GM23338 (cell line): Measurements from ENCODE around the gene PTN. TPM values are rescaled to one million over a fixed set of nuclear protein-coding genes. Genes with fewer than 3 reads are reported as not detected.

Experiments used
- ATAC-seq: fragments of 200-7000 bp; cut with Tn5 transposase; 3 replicates; pipeline ENCODE4 v1.9.1; 2020
- DNase-seq: peaks from one replicate; pipeline ENCODE4 v3.0.0-alpha.2; 2015; ENCODE audit warnings: low spot score
- H2AFZ ChIP-seq: fragments of 200-600 bp; sonication (generic); 2 replicates; pipeline ENCODE4 v1.8.0; 2016; ENCODE audit warnings: antibody characterized with exemption, mild to moderate bottlenecking, moderate library complexity
- H3F3A ChIP-seq: fragments of 200-600 bp; sonication (generic); replicated peaks from 2 replicates; pipeline ENCODE4 v1.8.0; 2017; ENCODE audit warnings: antibody characterized with exemption, mixed run types, low read depth
- H3K27ac ChIP-seq: fragments of 200-600 bp; sonication (generic); 2 replicates; pipeline ENCODE4 v1.6.1; 2016; ENCODE audit warnings: low read depth
- H3K27me3 ChIP-seq: fragments of 200-600 bp; sonication (generic); 2 replicates; pipeline ENCODE4 v1.8.0; 2016; ENCODE audit warnings: mild to moderate bottlenecking, mixed run types, moderate library complexity; ENCODE audit not compliant: insufficient read depth
- H3K36me3 ChIP-seq: fragments of 200-600 bp; sonication (generic); 2 replicates; pipeline ENCODE4 v1.8.0; 2016; ENCODE audit warnings: mild to moderate bottlenecking; ENCODE audit not compliant: insufficient read depth
- H3K4me1 ChIP-seq: fragments of 200-600 bp; sonication (generic); 2 replicates; pipeline ENCODE4 v1.8.0; 2016; ENCODE audit warnings: mild to moderate bottlenecking, moderate library complexity; ENCODE audit not compliant: insufficient read depth
- H3K4me2 ChIP-seq: fragments of 200-600 bp; sonication (generic); 2 replicates; pipeline ENCODE4 v1.7.1; 2017; ENCODE audit warnings: mixed run types
- H3K4me3 ChIP-seq: fragments of 200-600 bp; sonication (generic); 2 replicates; pipeline ENCODE4 v1.6.1; 2016; ENCODE audit warnings: mixed run types
- H3K79me2 ChIP-seq: fragments of 200-600 bp; sonication (generic); replicated peaks from 2 replicates; pipeline ENCODE4 v1.8.0; 2017; ENCODE audit warnings: mild to moderate bottlenecking; ENCODE audit not compliant: insufficient read depth
- H3K9me2 ChIP-seq: fragments of 200-600 bp; sonication (generic); 2 replicates; pipeline ENCODE4 v1.8.0; 2017; ENCODE audit not compliant: insufficient read depth
- H4K20me1 ChIP-seq: fragments of 200-600 bp; sonication (generic); replicated peaks from 2 replicates; pipeline ENCODE4 v1.8.0; 2017; ENCODE audit warnings: mild to moderate bottlenecking; ENCODE audit not compliant: insufficient read depth
- H3K27ac Mint-ChIP-seq: 2 replicates; pipeline ENCODE4 v1.8.0; 2020; ENCODE audit warnings: inconsistent platforms, mild to moderate bottlenecking, moderate library complexity, mixed read lengths
- H3K27me3 Mint-ChIP-seq: 3 replicates; pipeline ENCODE4 v1.8.0; 2022; ENCODE audit warnings: low read depth, mild to moderate bottlenecking, moderate library complexity, mixed read lengths, inconsistent platforms; ENCODE audit not compliant: insufficient read depth, poor library complexity
- H3K36me3 Mint-ChIP-seq: 3 replicates; pipeline ENCODE4 v1.8.0; 2021; ENCODE audit warnings: low read depth, mild to moderate bottlenecking, inconsistent platforms, moderate library complexity, mixed read lengths
- H3K4me1 Mint-ChIP-seq: 3 replicates; pipeline ENCODE4 v1.8.0; 2020; ENCODE audit warnings: mild to moderate bottlenecking, inconsistent platforms, mixed read lengths
- H3K4me3 Mint-ChIP-seq: 3 replicates; pipeline ENCODE4 v1.8.0; 2021; ENCODE audit warnings: moderate library complexity, mild to moderate bottlenecking, inconsistent platforms, mixed read lengths
- H3K9me3 Mint-ChIP-seq: 3 replicates; pipeline ENCODE4 v1.8.0; 2020; ENCODE audit warnings: moderate library complexity, mild to moderate bottlenecking, inconsistent platforms, mixed read lengths
- CREB1 ChIP-seq: fragments of 250-450 bp; sonication (Bioruptor Pico); IDR thresholded peaks from 2 replicates; pipeline ENCODE4 v1.5.0; 2020; ENCODE audit warnings: low read depth, mild to moderate bottlenecking, moderate library complexity
- EZH2 ChIP-seq: fragments of 200-600 bp; sonication (generic); IDR thresholded peaks from one replicate; pipeline ENCODE4 v1.8.0; 2017; ENCODE audit warnings: antibody characterized with exemption, mild to moderate bottlenecking, low read depth; ENCODE audit not compliant: unreplicated experiment
- EZH2phosphoT487 ChIP-seq: fragments of 200-600 bp; sonication (generic); IDR thresholded peaks from one replicate; pipeline ENCODE4 v1.8.1; 2018; ENCODE audit warnings: antibody characterized with exemption; ENCODE audit not compliant: unreplicated experiment
- JUNB ChIP-seq: IDR thresholded peaks from one replicate; pipeline ENCODE4 v1.6.1; 2016; ENCODE audit warnings: antibody characterized with exemption; ENCODE audit not compliant: unreplicated experiment
- NANOG ChIP-seq: IDR thresholded peaks from 2 replicates; pipeline ENCODE4 v1.6.1; 2016; ENCODE audit warnings: antibody characterized with exemption, borderline replicate concordance
- POLR2AphosphoS5 ChIP-seq: IDR thresholded peaks from 2 replicates; pipeline ENCODE4 v1.6.1; 2016; ENCODE audit warnings: antibody characterized with exemption, low read depth
- ZNF114 ChIP-seq: fragments of 250-450 bp; sonication (Bioruptor Pico); IDR thresholded peaks from 2 replicates; pipeline ENCODE4 v1.5.0; 2020; ENCODE audit warnings: mild to moderate bottlenecking, moderate library complexity
- polyA plus RNA-seq: library from polyadenylated mRNA; unstranded; fragments of >200 nt; fragmentation: Nextera tagmentation; extraction: Ambion mirVana; gene quantifications from 2 replicates; pipeline ENCODE4 v1.2.1, GENCODE V29; 2016
- total RNA-seq: library from RNA; depleted of rRNA; stranded (reverse); fragments of >200 nt; shearing (Covaris generic); gene quantifications from 2 replicates; pipeline ENCODE4 v1.2.3, GENCODE V29; 2014
- TF ChIP-seq, protein P1 (sequence below): IDR thresholded peaks from 2 replicates; pipeline ENCODE4 v1.6.1; 2016; ENCODE audit warnings: antibody characterized with exemption
- TF ChIP-seq, protein P2 (sequence below): IDR thresholded peaks from one replicate; pipeline ENCODE4 v1.6.1; 2018; ENCODE audit warnings: antibody characterized with exemption; ENCODE audit not compliant: unreplicated experiment
- TF ChIP-seq, protein P3 (sequence below), 2 experiments: fragments of 200-600 bp in 1 of 2; sonication (generic) in 1 of 2; conservative IDR thresholded peaks; 2 replicates each; pipeline versions ENCODE4 v1.5.1 to v1.6.1; 2016 to 2017; ENCODE audit warnings: antibody characterized with exemption in 2 of 2, low read depth in 2 of 2, mild to moderate bottlenecking in 2 of 2, moderate library complexity in 1 of 2

Gene PTN
- total and polyA plus RNA-seq, 2 experiments from 2014 or later = 20.1 to 39.4 TPM

DNA sequence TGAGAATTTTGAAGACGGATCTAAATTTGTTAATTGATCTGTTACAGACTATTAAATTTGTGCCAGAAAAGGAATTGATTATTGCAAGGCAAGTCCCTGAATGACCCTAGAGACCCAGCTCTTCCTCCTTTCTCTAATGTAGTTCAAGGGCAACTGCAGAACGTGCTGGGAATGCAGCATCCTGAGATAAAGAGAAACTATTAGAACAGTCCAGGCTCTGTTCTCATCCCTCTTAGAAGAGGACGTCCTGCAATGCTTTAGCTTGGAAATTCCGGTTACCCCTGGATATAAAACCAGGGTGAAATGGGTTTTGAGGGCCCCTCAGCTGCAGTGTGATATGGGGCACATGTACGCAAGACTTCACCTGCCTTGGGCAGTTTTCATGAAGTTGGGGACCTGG, 67.3 kb downstream of the PTN start (continued):
- TF ChIP-seq, protein P1, sequence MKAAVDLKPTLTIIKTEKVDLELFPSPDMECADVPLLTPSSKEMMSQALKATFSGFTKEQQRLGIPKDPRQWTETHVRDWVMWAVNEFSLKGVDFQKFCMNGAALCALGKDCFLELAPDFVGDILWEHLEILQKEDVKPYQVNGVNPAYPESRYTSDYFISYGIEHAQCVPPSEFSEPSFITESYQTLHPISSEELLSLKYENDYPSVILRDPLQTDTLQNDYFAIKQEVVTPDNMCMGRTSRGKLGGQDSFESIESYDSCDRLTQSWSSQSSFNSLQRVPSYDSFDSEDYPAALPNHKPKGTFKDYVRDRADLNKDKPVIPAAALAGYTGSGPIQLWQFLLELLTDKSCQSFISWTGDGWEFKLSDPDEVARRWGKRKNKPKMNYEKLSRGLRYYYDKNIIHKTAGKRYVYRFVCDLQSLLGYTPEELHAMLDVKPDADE = no peak
- no peak for TF ChIP-seq EZH2
- no peak for TF ChIP-seq NANOG
- TF ChIP-seq, protein P2, sequence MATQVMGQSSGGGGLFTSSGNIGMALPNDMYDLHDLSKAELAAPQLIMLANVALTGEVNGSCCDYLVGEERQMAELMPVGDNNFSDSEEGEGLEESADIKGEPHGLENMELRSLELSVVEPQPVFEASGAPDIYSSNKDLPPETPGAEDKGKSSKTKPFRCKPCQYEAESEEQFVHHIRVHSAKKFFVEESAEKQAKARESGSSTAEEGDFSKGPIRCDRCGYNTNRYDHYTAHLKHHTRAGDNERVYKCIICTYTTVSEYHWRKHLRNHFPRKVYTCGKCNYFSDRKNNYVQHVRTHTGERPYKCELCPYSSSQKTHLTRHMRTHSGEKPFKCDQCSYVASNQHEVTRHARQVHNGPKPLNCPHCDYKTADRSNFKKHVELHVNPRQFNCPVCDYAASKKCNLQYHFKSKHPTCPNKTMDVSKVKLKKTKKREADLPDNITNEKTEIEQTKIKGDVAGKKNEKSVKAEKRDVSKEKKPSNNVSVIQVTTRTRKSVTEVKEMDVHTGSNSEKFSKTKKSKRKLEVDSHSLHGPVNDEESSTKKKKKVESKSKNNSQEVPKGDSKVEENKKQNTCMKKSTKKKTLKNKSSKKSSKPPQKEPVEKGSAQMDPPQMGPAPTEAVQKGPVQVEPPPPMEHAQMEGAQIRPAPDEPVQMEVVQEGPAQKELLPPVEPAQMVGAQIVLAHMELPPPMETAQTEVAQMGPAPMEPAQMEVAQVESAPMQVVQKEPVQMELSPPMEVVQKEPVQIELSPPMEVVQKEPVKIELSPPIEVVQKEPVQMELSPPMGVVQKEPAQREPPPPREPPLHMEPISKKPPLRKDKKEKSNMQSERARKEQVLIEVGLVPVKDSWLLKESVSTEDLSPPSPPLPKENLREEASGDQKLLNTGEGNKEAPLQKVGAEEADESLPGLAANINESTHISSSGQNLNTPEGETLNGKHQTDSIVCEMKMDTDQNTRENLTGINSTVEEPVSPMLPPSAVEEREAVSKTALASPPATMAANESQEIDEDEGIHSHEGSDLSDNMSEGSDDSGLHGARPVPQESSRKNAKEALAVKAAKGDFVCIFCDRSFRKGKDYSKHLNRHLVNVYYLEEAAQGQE = no peak
- TF ChIP-seq POLR2AphosphoS5 = no peak
- TF ChIP-seq CREB1 (CRISPR knock-in tag) = no peak
- TF ChIP-seq, protein P3, sequence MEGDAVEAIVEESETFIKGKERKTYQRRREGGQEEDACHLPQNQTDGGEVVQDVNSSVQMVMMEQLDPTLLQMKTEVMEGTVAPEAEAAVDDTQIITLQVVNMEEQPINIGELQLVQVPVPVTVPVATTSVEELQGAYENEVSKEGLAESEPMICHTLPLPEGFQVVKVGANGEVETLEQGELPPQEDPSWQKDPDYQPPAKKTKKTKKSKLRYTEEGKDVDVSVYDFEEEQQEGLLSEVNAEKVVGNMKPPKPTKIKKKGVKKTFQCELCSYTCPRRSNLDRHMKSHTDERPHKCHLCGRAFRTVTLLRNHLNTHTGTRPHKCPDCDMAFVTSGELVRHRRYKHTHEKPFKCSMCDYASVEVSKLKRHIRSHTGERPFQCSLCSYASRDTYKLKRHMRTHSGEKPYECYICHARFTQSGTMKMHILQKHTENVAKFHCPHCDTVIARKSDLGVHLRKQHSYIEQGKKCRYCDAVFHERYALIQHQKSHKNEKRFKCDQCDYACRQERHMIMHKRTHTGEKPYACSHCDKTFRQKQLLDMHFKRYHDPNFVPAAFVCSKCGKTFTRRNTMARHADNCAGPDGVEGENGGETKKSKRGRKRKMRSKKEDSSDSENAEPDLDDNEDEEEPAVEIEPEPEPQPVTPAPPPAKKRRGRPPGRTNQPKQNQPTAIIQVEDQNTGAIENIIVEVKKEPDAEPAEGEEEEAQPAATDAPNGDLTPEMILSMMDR (conservative IDR thresholded peaks at IDR 0.05; ENCODE audit: low read depth in 2 of 2) = no peak
- TF ChIP-seq JUNB = no peak

DNA sequence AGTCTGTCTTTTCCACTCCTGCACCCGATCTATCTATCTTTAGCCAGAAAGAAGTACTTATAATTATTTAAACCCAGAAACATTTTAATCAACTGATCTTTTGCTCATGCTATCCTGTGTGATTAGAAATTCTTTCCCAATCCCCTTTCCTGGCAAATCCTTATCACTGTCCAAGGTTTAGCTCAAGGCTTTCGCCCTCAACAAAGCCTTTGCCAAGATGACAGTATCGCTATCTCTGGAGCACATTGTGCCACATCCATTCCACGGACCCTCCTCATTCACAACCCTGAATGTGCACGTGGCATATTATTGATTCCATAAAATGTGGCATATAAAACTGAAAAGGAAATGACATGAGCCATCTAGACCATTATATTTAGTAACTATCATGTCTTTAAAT, 71.3 kb downstream of the PTN start:
- Histone ChIP-seq H3K4me2 (no peak overlapping the region), H3K4me3 (no peak overlapping the region), H3K36me3 (no peaks in the 10 kb centered on the region), H3F3A (no peaks in the 10 kb centered on the region), H3K27me3 (no peaks in the 10 kb centered on the region), H3K27ac (no peak overlapping the region), H4K20me1 (no peaks in the 10 kb centered on the region), H3K4me1 (peaks cover 16% of the 10 kb centered on the region), H2AFZ (no peak overlapping the region), H3K9me2 (no peaks in the 10 kb centered on the region), H3K79me2 (no peaks in the 10 kb centered on the region)
- Mint-ChIP-seq H3K9me3 (no peaks in the 10 kb centered on the region; the same call in 2 of the 3 replicates), H3K4me1 (peaks cover 13% of the 10 kb centered on the region), H3K36me3 (no peaks in the 10 kb centered on the region), H3K27ac (no peak overlapping the region), H3K27me3 (no peaks in the 10 kb centered on the region), H3K4me3 (no peak overlapping the region)
- ATAC-seq (no peak), DNase-seq (no peak)
- TF ChIP-seq, protein P1 = no peak
- TF ChIP-seq EZH2phosphoT487 (no peak), ZNF114 (CRISPR knock-in tag) (no peak), CREB1 (CRISPR knock-in tag) (no peak), JUNB (no peak), NANOG (no peak), EZH2 (no peak)
- TF ChIP-seq, protein P2 = no peak
- TF ChIP-seq, protein P3 (conservative IDR thresholded peaks at IDR 0.05; ENCODE audit: low read depth in 2 of 2) = no peak
